GM12873 (cell line): ENCODE results near the gene CELSR1.

Source experiments
- TF ChIP-seq, protein P1 (sequence below): IDR thresholded peaks from 2 replicates; pipeline ENCODE4 v1.5.1; 2012; ENCODE audit warnings: low read depth, mild to moderate bottlenecking, moderate library complexity, low read length, control low read depth; ENCODE audit not compliant: insufficient read depth; ENCODE audit errors: missing control alignments

Gene CELSR1

GRCh38 chr22:46509416-46510089 is 27.9 kb downstream of the CELSR1 start:
- TF ChIP-seq, protein P1, sequence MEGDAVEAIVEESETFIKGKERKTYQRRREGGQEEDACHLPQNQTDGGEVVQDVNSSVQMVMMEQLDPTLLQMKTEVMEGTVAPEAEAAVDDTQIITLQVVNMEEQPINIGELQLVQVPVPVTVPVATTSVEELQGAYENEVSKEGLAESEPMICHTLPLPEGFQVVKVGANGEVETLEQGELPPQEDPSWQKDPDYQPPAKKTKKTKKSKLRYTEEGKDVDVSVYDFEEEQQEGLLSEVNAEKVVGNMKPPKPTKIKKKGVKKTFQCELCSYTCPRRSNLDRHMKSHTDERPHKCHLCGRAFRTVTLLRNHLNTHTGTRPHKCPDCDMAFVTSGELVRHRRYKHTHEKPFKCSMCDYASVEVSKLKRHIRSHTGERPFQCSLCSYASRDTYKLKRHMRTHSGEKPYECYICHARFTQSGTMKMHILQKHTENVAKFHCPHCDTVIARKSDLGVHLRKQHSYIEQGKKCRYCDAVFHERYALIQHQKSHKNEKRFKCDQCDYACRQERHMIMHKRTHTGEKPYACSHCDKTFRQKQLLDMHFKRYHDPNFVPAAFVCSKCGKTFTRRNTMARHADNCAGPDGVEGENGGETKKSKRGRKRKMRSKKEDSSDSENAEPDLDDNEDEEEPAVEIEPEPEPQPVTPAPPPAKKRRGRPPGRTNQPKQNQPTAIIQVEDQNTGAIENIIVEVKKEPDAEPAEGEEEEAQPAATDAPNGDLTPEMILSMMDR = no peak

DNA sequence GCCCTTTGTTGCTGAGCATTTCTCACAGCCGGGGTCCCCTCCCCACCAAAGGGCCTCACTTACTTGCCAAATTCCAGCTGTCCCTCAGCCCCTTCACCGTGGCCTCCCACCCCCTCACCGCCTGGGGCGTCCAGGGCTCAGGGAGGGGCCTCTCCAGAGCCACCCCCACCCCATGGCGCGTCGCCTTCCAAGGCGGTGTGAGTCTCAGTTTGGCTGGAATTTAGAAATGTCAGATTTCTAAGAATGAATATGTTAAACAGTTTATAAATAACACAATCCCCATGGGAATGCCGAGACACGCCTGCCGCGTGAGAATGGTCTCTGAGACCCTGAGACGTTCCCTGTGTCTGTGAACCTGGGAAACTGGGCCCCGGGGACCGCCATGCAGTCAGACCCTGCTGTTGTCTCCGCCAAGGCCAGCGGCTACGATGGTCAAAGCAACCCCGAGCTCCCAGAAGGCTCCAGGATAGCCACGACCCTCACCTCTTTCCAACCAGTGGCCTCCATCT is 28.9 kb downstream of the CELSR1 start:
- TF ChIP-seq, protein P1 = no peak

GRCh38 chr22:46507451-46508425 is 29.7 kb downstream of the CELSR1 start:
- TF ChIP-seq, protein P1 = no peak

DNA sequence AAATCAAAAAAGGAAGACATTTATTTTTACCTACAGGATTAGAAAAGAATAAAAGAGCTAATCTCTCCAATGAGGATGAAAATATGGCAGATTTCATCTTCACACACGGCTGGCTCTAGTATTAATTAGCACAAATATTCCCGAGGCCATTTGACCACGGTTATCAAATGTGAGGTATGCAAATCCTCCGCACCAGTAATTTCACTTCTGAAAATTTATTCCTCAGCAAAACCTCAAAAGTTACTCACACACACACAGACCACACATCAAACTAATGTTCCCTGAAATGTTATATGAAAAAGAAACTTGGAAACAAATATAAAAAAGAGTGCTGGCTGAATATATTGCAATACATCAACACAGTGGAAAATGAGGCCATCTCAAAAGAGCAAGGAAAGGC is 32.8 kb downstream of the CELSR1 start:
- TF ChIP-seq, protein P1 = no peak

DNA sequence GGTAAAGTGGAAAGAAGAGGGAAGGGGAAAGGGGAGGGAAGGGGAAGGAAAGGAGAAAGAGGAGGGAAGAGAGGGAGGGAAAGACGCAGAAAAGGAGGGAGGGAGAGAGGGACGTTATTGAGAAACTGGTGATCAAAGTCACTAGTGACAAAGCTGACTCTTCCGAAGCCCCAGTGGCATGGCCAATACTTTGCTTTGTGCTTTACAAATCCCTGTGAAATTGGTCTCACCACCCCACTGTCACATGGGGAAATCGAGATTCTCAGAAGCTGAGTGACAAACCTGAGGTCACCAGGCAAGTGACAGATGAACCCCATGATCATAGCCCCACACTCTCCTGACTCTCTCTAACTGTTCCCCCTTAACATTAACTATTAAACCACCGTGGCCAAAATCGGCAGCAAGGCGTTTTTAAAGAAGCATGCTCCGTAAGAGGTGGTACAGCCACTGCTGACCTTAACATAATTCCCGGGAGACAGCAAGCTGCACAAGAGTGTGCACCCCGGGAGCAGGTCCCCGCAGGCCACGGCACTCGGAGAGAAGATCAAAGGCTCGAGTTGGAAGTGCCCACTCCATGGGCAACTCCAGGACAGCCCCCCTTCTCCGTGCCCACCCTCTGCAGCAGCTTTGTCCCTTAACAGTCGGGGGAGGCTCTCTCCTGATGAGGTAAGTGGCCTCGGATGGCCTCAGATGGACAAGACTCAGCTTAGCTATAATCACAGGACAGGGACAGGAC is 34.8 kb downstream of the CELSR1 start:
- TF ChIP-seq, protein P1 = no peak

DNA sequence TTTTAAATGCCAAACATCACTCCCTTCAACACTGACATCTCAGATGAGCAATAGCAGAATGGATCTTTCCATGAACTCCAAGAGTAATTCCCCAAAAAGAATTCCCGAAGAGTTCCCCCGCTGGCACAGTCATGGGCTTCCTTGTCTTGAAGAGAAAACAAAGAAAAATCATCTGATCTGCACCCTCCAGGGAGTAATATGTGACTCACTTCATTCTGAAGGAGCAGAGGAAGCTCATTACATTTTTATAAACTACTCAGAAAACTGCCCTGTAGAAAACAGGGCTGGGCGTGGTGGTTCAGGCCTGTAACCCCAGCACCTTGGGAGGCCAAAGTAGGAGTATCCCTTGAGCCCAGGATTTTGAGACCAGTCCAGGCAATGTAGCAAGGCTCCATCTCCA is 35.7 kb downstream of the CELSR1 start:
- TF ChIP-seq, protein P1 = no peak
